Neural cell (in vitro differentiated cells): ENCODE data around the gene NAT9. TPM values are rescaled to one million over a fixed set of nuclear protein-coding genes. Genes with fewer than 3 reads are reported as not detected.

Experiments
- H2AFZ ChIP-seq: fragments of 200-600, 300-800 bp; sonication (generic), shearing (Covaris generic); 2 replicates; pipeline ENCODE4 v1.6.0; 2014; ENCODE audit warnings: low read depth, mild to moderate bottlenecking, antibody characterized with exemption, low read length, moderate library complexity
- H3F3A ChIP-seq: fragments of 200-600 bp; shearing (Covaris generic); 2 replicates; pipeline ENCODE4 v1.6.1; 2016; ENCODE audit warnings: mild to moderate bottlenecking, moderate library complexity, mixed read lengths, antibody characterized with exemption, low read length; ENCODE audit not compliant: insufficient read depth, poor library complexity, severe bottlenecking
- H3K27ac ChIP-seq: fragments of 200-600, 300-800 bp; sonication (generic), shearing (Covaris generic); 2 replicates; pipeline ENCODE4 v1.5.1; 2014; ENCODE audit warnings: mild to moderate bottlenecking, low read length, moderate library complexity
- H3K27me3 ChIP-seq: fragments of 300-800, 200-600 bp; sonication (generic), shearing (Covaris generic); 2 replicates; pipeline ENCODE4 v1.6.0; 2014; ENCODE audit warnings: mild to moderate bottlenecking, low read depth, low read length, moderate library complexity; ENCODE audit not compliant: insufficient read depth
- H3K36me3 ChIP-seq: fragments of 300-800, 200-600 bp; sonication (generic), shearing (Covaris generic); 2 replicates; pipeline ENCODE4 v1.5.1; 2014; ENCODE audit warnings: mild to moderate bottlenecking, antibody characterized with exemption, low read length, moderate library complexity; ENCODE audit not compliant: insufficient read depth
- H3K4me2 ChIP-seq: fragments of 300-800, 200-600 bp; sonication (generic), shearing (Covaris generic); 2 replicates; pipeline ENCODE4 v1.6.0; 2014; ENCODE audit warnings: mild to moderate bottlenecking, low read length
- H3K4me3 ChIP-seq: fragments of 300-800, 200-600 bp; sonication (generic), shearing (Covaris generic); 2 replicates; pipeline ENCODE4 v1.5.1; 2014; ENCODE audit warnings: mild to moderate bottlenecking, low read length, moderate library complexity
- H3K79me2 ChIP-seq: fragments of 200-600 bp; shearing (Covaris generic); replicated peaks from 2 replicates; pipeline ENCODE4 v1.6.0; 2014; ENCODE audit warnings: mild to moderate bottlenecking, low read length, moderate library complexity; ENCODE audit not compliant: insufficient read depth
- H3K9ac ChIP-seq: fragments of 300-800, 200-600 bp; sonication (generic), shearing (Covaris generic); 2 replicates; pipeline ENCODE4 v1.6.1; 2016; ENCODE audit warnings: mild to moderate bottlenecking, low read length, mixed read lengths
- H3K9me2 ChIP-seq: fragments of 200-600 bp; shearing (Covaris generic); 2 replicates; pipeline ENCODE4 v1.6.1; 2016; ENCODE audit warnings: mild to moderate bottlenecking, low read length, mixed read lengths; ENCODE audit not compliant: insufficient read depth
- H3K9me3 ChIP-seq: fragments of 200-600, 300-800 bp; sonication (generic), shearing (Covaris generic); 2 replicates; pipeline ENCODE4 v1.6.1; 2016; ENCODE audit warnings: mild to moderate bottlenecking, mixed run types, low read length, moderate library complexity, mixed read lengths
- H4K20me1 ChIP-seq: fragments of 200-600 bp; shearing (Covaris generic); 2 replicates; pipeline ENCODE4 v1.6.1; 2016; ENCODE audit warnings: mild to moderate bottlenecking, mixed run types; ENCODE audit not compliant: insufficient read depth
- EP300 ChIP-seq: fragments of 450-650 bp; conservative IDR thresholded peaks from 2 replicates; pipeline ENCODE4 v1.6.1; 2014; ENCODE audit warnings: antibody characterized with exemption, mild to moderate bottlenecking, moderate library complexity; ENCODE audit not compliant: poor library complexity, severe bottlenecking
- EZH2 ChIP-seq: fragments of 200-600, 300-800 bp; shearing (Covaris generic), sonication (generic); IDR thresholded peaks from 2 replicates; pipeline ENCODE4 v1.6.1; 2014; ENCODE audit warnings: antibody characterized with exemption, low read length, borderline replicate concordance, mild to moderate bottlenecking; ENCODE audit not compliant: insufficient read depth, poor library complexity, severe bottlenecking
- MXI1 ChIP-seq: fragments of 450-650 bp; conservative IDR thresholded peaks from 2 replicates; pipeline ENCODE4 v1.6.1; 2014; ENCODE audit warnings: antibody characterized with exemption, mild to moderate bottlenecking; ENCODE audit not compliant: poor library complexity, severe bottlenecking
- POLR2AphosphoS5 ChIP-seq: IDR thresholded peaks from 2 replicates; pipeline ENCODE4 v1.6.1; 2012
- RAD21 ChIP-seq: fragments of 450-650 bp; conservative IDR thresholded peaks from 2 replicates; pipeline ENCODE4 v1.6.1; 2014; ENCODE audit warnings: antibody characterized with exemption, mild to moderate bottlenecking, moderate library complexity
- SMC3 ChIP-seq: fragments of 450-650 bp; conservative IDR thresholded peaks from 2 replicates; pipeline ENCODE4 v1.6.1; 2014; ENCODE audit warnings: antibody characterized with exemption, mild to moderate bottlenecking, moderate library complexity; ENCODE audit not compliant: poor library complexity
- TAF1 ChIP-seq: IDR thresholded peaks from 2 replicates; pipeline ENCODE4 v1.6.1; 2012; ENCODE audit warnings: low read depth
- polyA plus RNA-seq: library from polyadenylated mRNA; depleted of rRNA; stranded (reverse); fragments of >200 nt; gene quantifications from 2 replicates; pipeline ENCODE4 v1.2.3, GENCODE V29; 2014
- TF ChIP-seq, protein P1 (sequence below): fragments of 450-650 bp; IDR thresholded peaks from 2 replicates; pipeline ENCODE4 v1.5.1; 2014; ENCODE audit warnings: antibody characterized with exemption, mild to moderate bottlenecking, moderate library complexity; ENCODE audit not compliant: poor library complexity, severe bottlenecking
- TF ChIP-seq, protein P2 (sequence below): IDR thresholded peaks from 2 replicates; pipeline ENCODE4 v1.6.1; 2012; ENCODE audit warnings: borderline replicate concordance

NAT9 gene
- polyA plus RNA-seq, 1 donor from 2014 or later = 243 TPM

DNA sequence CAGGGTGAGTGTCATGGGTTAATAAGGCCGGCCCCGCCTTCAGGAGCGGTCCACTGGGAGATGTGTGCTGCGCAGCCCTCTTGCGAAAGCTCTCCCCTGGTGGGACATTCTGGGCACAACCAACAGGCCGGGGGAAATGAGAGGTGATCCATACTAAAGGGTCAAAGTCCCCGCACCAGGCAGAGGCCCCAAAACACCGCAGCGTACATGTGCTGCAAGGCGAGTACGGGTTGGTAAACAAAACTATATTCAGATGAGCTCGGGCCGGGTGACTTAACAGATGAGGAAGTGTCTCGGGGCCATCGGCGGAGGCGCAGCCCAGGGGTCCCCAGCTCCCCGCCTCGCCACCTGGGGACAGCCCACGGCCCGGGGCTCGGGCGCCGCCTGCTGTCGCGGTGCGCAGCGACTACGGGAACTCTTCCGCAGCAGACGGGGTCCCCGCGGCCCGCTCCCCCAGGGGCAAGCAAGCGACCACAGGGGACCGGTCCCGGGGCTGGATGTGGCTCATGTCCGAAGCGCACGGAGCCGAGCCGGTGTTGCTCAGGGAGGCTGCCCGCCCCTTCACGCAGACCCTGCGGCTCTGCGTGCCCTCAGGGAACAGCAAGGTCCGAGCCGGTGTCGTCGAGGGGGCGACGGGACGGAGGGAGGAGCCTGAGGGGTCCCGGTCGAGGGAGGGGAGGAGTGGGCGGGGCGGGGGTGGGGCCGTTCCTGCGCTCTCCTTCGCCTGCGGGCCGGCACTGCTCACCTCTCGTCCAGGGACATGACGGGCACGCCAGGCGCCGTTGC lies 39.4 kb downstream of the NAT9 start, which contains the start of gene RAB37:
RAB37 (plus strand) TSS at position 744 of the 786 bp plus-strand sequence; CDS start at position 761, 17 bp downstream.
- Histone ChIP-seq H3K9me3 (peaks cover 5% of the 10 kb centered on the region), H3K27me3 (peaks cover 64% of the 10 kb centered on the region), H3K9me2 (no peaks in the 10 kb centered on the region), H3K9ac (no peak within 1 kb of the TSS), H3K36me3 (no peaks in the 10 kb centered on the region), H3F3A (no peaks in the 10 kb centered on the region), H2AFZ (no peak within 1 kb of the TSS), H3K79me2 (no peaks in the 10 kb centered on the region), H4K20me1 (no peaks in the 10 kb centered on the region), H3K4me3 (peak within 1 kb of the TSS; percentile 42), H3K4me2 (no peak within 1 kb of the TSS), H3K27ac (no peak within 1 kb of the TSS)
- TF ChIP-seq EZH2 = no peak
- TF ChIP-seq, protein P1, sequence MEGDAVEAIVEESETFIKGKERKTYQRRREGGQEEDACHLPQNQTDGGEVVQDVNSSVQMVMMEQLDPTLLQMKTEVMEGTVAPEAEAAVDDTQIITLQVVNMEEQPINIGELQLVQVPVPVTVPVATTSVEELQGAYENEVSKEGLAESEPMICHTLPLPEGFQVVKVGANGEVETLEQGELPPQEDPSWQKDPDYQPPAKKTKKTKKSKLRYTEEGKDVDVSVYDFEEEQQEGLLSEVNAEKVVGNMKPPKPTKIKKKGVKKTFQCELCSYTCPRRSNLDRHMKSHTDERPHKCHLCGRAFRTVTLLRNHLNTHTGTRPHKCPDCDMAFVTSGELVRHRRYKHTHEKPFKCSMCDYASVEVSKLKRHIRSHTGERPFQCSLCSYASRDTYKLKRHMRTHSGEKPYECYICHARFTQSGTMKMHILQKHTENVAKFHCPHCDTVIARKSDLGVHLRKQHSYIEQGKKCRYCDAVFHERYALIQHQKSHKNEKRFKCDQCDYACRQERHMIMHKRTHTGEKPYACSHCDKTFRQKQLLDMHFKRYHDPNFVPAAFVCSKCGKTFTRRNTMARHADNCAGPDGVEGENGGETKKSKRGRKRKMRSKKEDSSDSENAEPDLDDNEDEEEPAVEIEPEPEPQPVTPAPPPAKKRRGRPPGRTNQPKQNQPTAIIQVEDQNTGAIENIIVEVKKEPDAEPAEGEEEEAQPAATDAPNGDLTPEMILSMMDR = peak; percentile 41

DNA sequence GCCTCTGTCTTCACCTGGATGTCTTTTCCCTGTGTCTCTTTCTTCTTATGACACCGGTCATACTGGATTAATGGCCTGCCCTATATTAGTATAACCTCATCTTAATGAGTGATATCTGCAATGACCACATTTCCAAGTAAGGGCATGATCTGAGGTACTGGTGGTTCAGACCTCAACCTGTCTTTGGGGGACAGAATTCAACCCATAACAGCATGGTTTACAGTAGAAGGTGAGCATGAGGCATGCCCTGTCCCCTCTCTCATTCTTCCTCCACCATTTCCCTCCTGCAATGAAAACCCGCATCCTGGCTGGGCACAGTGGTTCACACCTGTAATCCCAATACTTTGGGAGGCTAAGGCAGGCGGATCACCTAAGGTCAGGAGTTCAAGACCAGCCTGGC lies 41.9 kb downstream of the NAT9 start:
- H3K4me3 ChIP-seq = no peak overlapping the region
- no peak overlapping the region for H3K4me2 ChIP-seq
- no peak overlapping the region for H3K9ac ChIP-seq
- no peaks in the 10 kb centered on the region for H3K79me2 ChIP-seq
- no peaks in the 10 kb centered on the region for H3K9me2 ChIP-seq
- H4K20me1 ChIP-seq = no peaks in the 10 kb centered on the region
- no peak overlapping the region for H3K27ac ChIP-seq
- H2AFZ ChIP-seq = no peak overlapping the region
- H3K27me3 ChIP-seq = peaks cover 60% of the 10 kb centered on the region
- H3K9me3 ChIP-seq = peaks cover 5% of the 10 kb centered on the region
- TF ChIP-seq MXI1 (no peak), EZH2 (no peak), SMC3 (no peak), EP300 (no peak), POLR2AphosphoS5 (no peak), RAD21 (no peak), TAF1 (no peak)
- TF ChIP-seq, protein P1 = no peak
- TF ChIP-seq, protein P2, sequence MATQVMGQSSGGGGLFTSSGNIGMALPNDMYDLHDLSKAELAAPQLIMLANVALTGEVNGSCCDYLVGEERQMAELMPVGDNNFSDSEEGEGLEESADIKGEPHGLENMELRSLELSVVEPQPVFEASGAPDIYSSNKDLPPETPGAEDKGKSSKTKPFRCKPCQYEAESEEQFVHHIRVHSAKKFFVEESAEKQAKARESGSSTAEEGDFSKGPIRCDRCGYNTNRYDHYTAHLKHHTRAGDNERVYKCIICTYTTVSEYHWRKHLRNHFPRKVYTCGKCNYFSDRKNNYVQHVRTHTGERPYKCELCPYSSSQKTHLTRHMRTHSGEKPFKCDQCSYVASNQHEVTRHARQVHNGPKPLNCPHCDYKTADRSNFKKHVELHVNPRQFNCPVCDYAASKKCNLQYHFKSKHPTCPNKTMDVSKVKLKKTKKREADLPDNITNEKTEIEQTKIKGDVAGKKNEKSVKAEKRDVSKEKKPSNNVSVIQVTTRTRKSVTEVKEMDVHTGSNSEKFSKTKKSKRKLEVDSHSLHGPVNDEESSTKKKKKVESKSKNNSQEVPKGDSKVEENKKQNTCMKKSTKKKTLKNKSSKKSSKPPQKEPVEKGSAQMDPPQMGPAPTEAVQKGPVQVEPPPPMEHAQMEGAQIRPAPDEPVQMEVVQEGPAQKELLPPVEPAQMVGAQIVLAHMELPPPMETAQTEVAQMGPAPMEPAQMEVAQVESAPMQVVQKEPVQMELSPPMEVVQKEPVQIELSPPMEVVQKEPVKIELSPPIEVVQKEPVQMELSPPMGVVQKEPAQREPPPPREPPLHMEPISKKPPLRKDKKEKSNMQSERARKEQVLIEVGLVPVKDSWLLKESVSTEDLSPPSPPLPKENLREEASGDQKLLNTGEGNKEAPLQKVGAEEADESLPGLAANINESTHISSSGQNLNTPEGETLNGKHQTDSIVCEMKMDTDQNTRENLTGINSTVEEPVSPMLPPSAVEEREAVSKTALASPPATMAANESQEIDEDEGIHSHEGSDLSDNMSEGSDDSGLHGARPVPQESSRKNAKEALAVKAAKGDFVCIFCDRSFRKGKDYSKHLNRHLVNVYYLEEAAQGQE = no peak
- no peaks in the 10 kb centered on the region for H3F3A ChIP-seq
- no peaks in the 10 kb centered on the region for H3K36me3 ChIP-seq
